Measurements from ENCODE around the gene RORC. TPM values are rescaled to one million over a fixed set of nuclear protein-coding genes. Genes with fewer than 3 reads are reported as not detected.

The RORC gene
- total RNA-seq, 2 donors from 2014 or later, result 20.5 to 27.7 TPM

- Histone ChIP-seq H3K9ac (ENCODE audit: low read depth in 2 of 2, low read length in 2 of 2) (no peak within 1 kb of the TSS), H3K4me3 (no peak within 1 kb of the TSS), H3K9me3 (no peaks in the 10 kb centered on the region), H3K4me1 (no peaks in the 10 kb centered on the region), H3K27me3 (no peaks in the 10 kb centered on the region), H3K27ac (no peak within 1 kb of the TSS), H3K36me3 (no peaks in the 10 kb centered on the region)
- TF ChIP-seq CTCF (IDR thresholded peaks at IDR 0.05), result no peak
- DNase-seq, result no peak
- intact Hi-C loops (cut with DNase I), result no loop called here
Observed at GRCh38 chr1:151853411-151853943, 21.9 kb upstream of the RORC start, which contains the start of gene THEM5. THEM5 (minus strand) TSS chr1:151853712; CDS start chr1:151853565, 147 bp downstream.

GRCh38 chr1:151852733-151853132, 21.1 kb upstream of the RORC start:
- H3K27ac ChIP-seq, result no peak overlapping the region
- DNase-seq, result no peak
- TF ChIP-seq CTCF (IDR thresholded peaks at IDR 0.05), result no peak
- H3K9me3 ChIP-seq, result no peaks in the 10 kb centered on the region
- H3K27me3 ChIP-seq, result no peaks in the 10 kb centered on the region
- intact Hi-C loops (cut with DNase I), result no loop called here
- no peak overlapping the region for H3K4me3 ChIP-seq
- no peaks in the 10 kb centered on the region for H3K4me1 ChIP-seq
- H3K36me3 ChIP-seq, result no peaks in the 10 kb centered on the region
- no peak overlapping the region for H3K9ac ChIP-seq (ENCODE audit: low read depth in 2 of 2, low read length in 2 of 2)

- no peaks in the 10 kb centered on the region for H3K4me1 ChIP-seq
Observed at GRCh38 chr1:151851886-151852285, 20.3 kb upstream of the RORC start.

GRCh38 chr1:151849871-151850270, 18.3 kb upstream of the RORC start:
- no peak overlapping the region for H3K9ac ChIP-seq (ENCODE audit: low read depth in 2 of 2, low read length in 2 of 2)
- H3K36me3 ChIP-seq, result no peaks in the 10 kb centered on the region
- no peak overlapping the region for H3K27ac ChIP-seq
- H3K4me3 ChIP-seq, result no peak overlapping the region
- intact Hi-C loops (cut with DNase I), result no loop called here
- no peaks in the 10 kb centered on the region for H3K9me3 ChIP-seq
- no peak for DNase-seq
- TF ChIP-seq CTCF (IDR thresholded peaks at IDR 0.05), result no peak
- H3K4me1 ChIP-seq, result no peaks in the 10 kb centered on the region
- no peaks in the 10 kb centered on the region for H3K27me3 ChIP-seq

More at GRCh38 chr1:151851886-151852285, 20.3 kb upstream of the RORC start:
- no peak overlapping the region for H3K9ac ChIP-seq (ENCODE audit: low read depth in 2 of 2, low read length in 2 of 2)
- H3K36me3 ChIP-seq, result no peaks in the 10 kb centered on the region
- no peaks in the 10 kb centered on the region for H3K27me3 ChIP-seq
- no peak overlapping the region for H3K4me3 ChIP-seq
- H3K9me3 ChIP-seq, result no peaks in the 10 kb centered on the region
- no peak for TF ChIP-seq CTCF (IDR thresholded peaks at IDR 0.05)
- DNase-seq, result no peak
- H3K27ac ChIP-seq, result no peak overlapping the region
- intact Hi-C loops (cut with DNase I), result no loop called here

- intact Hi-C loops (cut with DNase I), result no loop called here
- DNase-seq, result no peak
- H3K4me3 ChIP-seq, result no peak overlapping the region
- no peak overlapping the region for H3K9ac ChIP-seq (ENCODE audit: low read depth in 2 of 2, low read length in 2 of 2)
- no peak overlapping the region for H3K27ac ChIP-seq
- no peaks in the 10 kb centered on the region for H3K36me3 ChIP-seq
- TF ChIP-seq CTCF (IDR thresholded peaks at IDR 0.05), result no peak
- H3K4me1 ChIP-seq, result no peaks in the 10 kb centered on the region
- no peaks in the 10 kb centered on the region for H3K27me3 ChIP-seq
- no peaks in the 10 kb centered on the region for H3K9me3 ChIP-seq
Observed at GRCh38 chr1:151849126-151849525, 17.5 kb upstream of the RORC start.

Data from colonic mucosa (tissue), 4 donors.